Activated CD8-positive, alpha-beta memory T cell treated with anti-CD3 and anti-CD28 coated beads, Interleukin-2, amount 50 U/mL, for 1 hour (primary cell): ENCODE results near the gene ZFYVE28.

Source experiments
- DNase-seq: peaks from one replicate; pipeline ENCODE4 v3.0.0-alpha.2; 2020; ENCODE audit errors: extremely low read depth

The ZFYVE28 gene

DNA sequence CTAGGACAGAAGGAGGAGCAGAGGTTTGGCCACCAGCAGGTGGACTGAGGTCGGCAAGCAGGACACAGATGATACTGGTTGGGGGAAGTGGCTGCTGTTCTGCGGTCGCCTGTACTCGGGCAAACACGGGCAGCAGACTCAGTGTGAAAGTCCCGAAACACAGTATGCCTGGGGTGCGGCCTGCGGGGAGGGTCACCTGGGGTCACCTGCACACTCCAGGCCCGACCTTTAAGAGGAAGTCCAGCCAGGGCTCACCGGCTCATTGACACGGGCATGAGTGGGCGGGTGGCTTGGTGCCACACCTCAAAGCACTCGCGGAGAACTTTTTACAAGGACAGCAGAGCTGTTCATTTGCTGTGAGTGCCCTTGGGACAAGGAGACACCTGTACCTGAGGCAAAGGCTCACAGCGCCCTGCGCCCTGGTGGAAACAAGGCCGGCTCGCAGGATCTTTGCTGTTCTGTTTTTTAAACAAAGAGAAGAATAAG is 85.0 kb downstream of the ZFYVE28 start:
- DNase-seq, result no peak

DNA sequence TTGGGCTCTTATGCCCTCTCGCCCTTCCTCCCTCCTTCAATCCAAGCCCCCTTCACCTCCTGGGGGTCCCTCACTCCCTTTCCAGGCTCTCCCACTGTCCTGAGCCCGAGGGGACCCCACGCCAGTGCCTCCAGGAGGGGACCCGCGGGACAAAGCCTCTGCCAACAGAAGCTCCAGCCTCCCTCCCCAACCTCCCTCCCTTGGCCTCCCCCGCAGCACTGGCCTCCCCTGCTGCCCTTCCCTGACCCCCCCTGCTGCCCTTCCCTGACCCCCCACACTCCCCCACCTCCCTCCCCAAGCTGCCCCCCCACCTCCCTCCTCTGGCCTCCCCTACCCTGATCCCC is 85.5 kb downstream of the ZFYVE28 start:
- DNase-seq, result no peak

DNA sequence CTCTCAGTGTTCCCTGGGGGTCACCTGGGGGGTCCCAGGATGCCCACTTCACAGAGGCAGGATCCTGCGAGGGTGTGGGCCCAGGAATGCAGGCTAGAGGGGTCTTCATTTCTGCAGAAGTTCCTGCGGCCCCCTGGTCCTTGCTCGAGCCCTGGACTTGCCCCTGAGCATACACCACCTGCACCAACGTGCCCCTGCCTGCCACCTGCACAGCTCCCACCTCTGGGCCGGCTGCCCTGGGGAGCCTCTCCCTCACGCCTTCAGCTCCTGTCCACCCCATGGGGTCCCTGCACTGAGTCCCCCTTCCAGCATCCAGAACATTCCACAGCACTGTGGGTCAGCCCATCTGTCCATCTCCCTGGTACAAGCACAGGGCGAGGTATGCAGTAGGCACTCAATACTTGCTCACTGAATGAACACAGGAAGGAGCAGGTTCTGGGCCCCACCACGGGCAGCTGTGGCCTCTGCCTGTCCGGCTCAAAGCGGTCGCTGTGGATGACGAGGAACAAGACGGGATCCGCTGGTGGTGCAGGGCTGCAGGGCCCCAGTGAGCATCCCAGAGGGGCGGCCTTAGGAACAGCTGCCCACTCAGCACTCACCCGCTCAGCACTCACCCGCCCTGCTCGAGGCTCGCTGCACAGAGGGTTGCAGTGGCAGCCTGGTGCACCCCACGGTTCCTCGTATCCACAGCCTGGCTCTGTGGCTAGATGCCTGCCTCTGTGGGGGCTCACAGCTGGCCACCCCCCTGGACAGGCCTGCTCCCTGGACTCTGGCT is 86.1 kb downstream of the ZFYVE28 start:
- no peak for DNase-seq

DNA sequence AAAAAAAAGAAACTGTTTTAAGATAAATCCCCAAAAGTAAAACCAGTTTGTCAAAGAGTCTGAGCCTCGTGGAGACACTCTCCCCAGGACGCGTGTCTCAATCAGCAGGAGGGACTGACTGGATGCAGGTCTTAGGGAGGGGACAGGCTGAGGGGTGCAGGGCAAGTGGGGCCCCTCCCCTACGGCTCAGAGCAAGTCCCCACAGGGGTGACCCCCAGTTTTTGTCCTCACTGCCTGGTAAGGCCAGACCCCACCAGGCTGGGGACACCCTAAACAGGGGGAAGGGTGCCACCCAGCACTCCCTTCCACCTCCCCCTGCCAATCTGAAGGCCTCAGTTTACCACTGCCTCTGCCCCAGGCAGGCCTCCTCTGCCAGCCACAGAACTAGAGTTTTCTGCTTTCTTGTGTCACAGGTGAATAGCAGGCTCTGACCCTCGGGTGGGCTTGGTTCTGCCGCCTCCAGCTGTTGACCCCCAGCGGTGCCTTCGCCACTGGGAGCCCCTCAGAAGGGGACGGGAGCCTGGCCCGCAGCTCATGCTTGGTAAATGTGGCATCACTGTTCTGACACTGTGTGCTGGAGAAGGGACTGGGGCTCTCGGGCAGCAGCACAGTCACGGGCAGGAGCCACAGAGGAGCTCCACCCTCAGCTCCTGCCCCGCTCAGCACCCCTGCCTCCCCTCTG is 86.8 kb downstream of the ZFYVE28 start:
- no peak for DNase-seq

DNA sequence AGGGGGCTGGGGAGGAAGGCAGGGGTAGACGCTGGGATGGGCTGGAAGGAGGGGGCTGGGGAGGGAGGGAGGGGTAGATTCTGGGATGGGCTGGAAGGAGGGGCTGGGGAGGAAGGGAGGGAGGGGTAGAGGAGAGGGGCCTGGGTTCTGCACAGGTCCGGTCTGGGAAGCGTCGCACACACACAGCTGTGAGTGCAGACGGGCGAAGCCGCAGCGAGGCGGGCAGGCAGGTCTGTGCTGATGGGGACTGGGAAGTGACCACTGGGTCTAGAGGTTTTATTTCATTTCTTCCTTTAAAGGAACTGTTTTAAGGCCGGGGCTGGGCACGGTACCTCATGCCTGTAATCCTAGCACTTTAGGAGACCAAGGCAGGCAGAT is 87.4 kb downstream of the ZFYVE28 start:
- DNase-seq, result no peak

DNA sequence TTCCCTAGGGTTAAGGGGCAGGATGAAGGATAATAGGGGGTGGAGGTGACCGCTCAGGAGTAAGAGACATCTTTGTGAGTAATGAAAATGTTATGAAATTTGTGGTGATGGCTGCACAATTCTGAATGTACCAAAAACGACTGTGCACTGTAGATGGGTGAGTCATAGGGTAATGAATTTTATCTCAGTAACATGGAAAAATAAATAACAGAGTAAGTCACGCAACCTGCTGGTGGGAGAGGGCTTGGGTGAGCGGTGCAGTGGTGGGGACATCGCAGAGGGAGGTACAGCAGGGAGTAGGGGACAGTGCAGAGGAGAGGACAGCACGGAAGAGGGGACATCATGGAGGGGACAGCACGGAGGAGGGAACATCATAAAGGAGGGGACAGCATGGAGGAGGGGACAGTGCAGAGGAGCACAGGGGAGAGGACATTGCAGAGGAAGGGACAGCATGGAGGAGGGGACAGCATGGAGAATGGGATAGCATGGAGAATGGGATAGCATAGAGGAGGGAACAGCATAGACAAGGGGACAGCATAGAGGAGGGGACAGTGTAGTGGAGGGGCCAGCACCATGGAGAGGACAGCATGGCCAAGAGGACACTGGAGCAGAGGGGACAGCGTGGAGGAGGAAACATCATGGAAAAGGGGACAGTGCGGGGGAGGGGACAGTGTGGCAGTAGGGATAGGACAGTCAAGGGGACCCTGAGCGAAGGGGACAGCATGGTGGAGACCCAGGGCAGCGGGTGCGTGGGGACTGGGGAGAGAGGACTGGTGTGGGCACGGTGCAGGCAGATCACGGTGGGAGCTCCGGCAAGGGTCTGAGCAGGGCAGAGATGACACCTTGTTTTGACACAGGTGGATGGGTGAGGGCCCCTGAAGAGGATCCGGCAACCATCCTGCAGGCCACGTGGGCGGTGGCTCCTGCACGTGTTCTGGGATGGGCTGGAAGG is 88.1 kb downstream of the ZFYVE28 start:
- no peak for DNase-seq

DNA sequence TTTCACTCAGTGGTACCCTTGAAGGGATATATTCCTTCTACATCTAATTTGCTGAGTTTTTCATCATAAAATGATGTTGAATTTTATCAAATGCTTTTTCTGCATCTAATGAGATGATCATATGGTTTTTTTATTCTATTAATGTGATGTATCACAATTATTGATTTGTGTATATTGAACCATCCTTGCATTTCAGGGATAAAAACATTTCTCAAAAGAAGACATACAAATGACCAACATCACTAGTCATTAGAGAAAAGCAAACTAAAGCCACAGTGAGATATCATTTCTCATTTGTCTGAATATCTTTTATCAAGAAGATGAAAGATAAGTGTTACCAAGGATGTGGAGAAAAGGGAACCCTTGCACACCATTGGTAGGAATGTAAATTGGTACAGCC is 90.9 kb downstream of the ZFYVE28 start:
- no peak for DNase-seq

DNA sequence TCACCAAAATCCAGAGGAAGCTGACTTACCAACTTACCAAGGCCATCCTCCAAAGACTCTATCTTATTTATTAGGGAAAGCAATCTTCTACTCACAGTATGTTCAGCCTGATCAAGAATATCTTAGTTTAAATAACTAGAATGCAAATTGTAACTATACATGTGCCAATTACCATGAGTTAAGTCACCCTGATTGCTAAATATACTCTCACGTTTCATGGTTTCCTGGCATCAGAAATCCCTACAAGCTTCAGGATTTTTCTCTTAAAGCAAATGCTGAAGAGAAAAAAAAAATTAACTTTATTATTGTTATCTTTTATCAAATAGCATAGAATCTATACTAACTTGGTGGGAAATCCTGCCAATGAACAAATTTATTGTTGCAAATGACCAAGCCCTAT is 93.6 kb downstream of the ZFYVE28 start:
- no peak for DNase-seq

DNA sequence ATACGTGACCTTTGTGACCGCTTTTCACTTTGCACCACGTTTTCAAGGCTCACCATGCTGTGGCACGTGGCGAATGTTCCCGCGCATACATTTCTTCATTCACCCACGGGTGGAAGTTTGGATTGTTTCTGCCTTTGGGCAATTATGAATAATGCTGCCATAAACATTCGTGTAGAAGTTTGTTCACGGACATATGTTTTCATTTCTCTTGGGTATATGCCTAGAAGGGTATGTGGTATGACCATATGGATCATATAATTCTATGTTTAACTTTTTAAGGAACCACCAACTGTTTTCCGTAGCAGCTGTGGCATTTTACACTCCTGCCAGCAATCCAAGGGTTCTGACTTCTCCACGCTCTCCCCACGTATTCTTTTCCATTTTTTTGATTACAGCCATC is 95.6 kb downstream of the ZFYVE28 start:
- no peak for DNase-seq

DNA sequence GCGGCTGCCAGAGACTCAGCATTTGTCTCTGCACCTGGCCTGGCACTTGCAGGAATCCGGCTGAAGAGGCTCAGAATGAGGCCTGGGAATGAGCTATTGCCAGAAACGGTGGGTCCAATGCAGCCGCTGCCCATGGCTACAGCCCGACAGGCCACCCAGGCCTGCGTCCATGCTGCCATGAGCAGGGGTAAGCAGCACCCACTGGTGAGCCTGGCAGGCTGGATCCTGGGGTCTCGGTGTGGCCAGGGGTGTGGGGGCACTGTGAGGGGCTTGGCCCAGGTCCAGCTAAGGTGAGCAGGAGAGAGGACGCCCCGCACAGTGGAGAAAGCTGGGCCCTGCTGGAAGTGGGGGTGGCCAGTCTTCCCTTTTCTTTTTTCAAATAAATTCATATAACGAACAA is 96.2 kb downstream of the ZFYVE28 start:
- DNase-seq, result no peak

DNA sequence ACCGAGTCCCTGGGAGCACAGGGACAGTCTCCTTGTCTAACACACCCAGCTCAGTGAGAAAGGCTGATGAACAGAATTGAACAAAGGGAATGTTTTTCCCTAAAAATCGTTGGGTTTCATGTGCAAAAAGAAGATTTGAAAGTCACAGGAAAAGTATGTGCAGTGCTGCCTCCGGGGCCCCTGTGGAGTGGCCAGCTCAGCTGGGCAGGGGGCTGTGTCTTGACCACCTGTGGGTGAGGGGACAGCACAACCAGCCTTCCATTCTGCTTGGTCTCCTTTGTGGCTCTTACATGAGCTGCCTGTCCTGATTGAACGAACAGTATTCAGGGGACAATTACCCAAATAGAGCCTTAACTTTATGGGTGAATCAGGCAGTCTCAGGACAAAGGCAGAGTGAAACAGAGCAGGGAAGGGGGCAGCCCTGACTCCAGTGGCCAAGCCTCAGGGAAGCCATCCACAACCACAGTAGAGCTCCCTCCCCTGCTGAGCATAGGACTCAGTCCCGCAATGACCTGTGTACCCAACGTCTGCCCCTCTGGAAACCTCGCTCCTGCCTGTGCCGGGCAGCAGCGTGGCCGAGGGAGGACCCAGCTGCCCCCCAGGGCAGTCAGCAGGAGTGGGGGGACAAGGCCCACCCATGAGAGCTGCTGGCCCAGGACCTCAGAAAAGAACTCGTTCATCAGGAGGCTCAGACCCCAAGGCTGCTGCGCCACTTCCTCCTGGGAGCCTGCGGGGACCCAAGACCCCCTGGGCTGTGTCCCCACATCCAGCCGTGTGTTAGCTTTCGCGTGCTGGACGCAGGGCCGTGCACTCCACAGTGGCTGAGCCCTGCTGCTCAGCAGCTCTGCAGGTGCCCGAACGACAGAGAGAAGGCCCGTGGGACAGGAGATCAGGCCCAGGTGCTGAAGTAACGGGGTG is 96.9 kb downstream of the ZFYVE28 start:
- no peak for DNase-seq

DNA sequence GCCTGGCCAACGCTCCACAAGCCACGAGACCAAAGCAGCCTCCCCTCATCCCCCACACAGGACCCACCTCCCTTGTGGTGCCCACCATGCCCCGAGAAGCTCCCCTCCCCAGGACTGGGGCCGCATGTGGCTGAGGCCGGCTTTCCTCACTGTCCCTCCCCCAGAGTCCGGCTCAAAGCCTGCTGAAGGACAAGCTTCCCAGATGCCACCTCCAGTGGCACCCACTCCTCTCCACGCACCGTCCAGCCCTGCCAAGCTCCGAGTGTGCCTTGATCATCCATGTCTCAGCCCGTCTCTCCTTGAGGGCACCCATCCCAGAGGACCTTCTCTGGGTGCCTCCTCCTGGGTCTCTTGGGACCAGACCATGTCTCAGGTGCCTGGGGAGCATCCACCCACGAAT is 97.7 kb downstream of the ZFYVE28 start:
- no peak for DNase-seq

DNA sequence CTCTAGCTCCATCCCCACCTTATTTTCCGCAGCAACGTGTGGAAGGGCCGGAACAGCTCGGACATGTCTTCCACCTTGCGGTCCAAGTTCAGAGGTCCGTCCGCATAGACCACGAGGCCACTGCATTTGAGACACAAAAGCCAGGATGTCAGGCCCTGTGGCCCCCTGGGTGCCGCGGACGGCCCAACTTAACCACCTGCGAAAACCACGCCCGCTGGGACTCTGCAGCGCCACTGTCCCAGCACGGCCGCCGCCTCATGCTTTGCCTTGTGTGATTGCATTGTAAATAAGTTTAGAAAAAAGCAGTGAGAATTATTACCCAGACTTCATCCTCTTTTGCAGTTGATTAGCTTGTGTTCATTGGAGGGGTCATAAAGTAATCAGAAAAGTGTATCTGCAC is 98.3 kb downstream of the ZFYVE28 start:
- no peak for DNase-seq

DNA sequence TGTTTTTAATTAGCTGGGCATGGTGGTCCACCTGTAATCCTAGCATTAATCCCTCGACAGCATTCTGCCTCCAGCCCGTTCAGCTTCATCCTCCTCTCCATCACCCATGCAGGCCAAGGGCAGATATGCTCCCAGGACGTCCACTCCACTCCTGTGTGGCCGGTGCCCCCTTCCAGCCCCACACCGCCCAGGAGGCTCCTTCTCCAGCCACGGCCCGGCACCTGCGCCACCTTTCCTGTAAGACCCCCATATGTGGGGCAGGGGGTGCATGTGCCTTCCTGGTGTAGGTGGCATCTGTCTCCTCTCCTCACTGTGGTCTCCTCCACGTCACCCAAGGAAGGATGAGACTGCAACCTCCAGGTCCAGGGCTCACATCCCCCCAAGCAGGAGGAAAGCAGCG is 99.6 kb downstream of the ZFYVE28 start:
- no peak for DNase-seq

DNA sequence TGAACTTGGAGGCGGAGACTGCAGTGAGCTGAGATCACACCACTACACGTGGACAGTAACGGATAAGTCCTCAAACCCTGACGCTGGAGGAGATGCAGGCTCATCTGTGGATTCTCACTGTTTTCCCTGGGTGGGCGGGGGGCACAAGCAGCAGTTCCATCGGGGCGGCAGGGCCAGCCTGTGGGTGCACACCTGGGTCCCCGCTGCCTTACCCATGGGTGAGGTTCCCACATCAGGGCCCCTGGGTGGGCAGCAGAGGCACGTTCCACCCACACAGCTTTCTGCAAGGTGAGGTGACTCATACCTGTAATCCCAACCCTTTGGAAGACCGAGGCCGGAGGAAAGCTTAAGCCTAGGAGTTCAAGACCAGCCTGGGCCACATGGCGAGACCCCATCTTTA is 100.0 kb downstream of the ZFYVE28 start:
- no peak for DNase-seq

DNA sequence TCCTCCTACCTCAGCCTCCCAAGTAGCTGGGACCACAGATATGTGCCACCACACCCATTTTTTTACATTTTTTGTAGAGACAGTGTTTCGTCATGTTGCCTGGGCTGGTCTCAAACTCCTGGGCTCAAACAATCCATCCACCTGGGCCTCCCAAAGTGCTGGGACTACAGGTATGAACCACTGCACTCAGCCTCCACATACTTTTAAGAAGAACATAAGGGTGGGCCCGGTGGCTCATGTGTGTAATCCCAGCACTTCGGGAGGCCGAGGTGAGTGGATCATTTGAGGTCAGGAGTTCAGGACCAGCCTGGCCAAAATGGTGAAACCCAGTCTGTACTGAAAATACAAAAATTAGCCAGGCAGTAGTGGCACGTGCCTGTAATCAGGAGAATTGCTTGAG is 105.1 kb downstream of the ZFYVE28 start:
- DNase-seq, result no peak

DNA sequence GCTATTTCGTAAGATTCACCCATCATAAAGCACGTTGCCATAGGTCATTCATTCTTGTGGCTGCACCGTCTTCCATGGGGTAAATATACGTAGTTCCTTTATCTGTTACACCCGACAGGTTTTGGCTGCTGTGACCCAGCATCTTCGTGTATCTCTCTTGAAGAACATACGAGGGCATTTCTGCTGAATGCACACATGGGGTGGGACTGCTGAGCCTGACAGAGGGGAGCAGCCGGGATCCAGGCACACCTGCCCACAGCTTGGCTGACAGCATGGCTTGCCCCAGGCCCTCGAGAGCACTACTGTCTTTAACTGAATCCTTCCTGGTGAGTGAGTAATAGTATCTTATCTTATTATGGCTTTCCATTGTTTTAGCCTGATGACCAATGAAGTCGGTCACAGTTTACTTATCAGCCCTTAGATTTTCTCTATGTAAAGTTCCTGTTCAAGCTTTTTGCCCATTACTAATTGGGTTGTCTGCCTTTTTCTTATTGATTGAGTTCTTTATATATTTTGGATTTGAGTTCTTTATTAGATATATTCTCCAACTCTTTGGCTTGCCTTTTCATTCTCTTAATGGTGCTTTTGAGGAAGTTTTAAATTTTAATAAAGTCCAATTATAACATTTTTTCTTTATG is 111.6 kb downstream of the ZFYVE28 start:
- no peak for DNase-seq

DNA sequence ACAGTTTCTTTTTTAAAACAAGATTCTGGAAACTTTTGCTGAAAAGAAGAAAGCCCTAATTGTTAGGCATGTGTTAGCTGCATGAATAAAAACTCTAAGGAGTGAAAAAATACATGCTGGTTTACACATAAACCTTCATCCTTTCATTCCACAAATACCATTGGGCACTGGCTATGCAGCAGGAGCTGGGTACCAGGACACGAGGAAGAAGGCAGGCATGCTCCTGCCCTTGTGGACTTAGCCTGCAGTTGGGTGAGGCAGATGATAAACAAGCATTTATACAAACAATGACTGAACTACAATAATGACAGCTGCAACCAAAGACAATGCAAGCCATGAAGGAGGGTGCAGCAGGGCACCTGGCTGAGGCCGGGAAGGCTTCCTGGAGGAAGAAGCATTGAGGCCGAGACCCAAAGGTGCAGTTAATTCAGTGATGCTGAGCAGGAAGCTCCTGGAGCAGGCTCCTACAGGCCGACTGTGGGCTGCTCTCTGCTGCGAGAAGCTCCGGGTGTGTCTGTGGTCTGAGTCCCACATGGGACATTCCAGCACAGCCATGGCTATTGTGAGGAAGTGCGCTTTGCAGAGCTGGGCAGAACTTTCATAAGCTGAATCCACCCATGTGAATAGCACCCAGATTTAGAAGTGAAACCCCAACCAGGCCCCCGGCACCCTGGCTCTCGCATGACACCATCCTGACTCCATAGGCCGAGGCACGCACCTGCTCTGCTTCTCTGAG is 112.5 kb downstream of the ZFYVE28 start:
- no peak for DNase-seq

DNA sequence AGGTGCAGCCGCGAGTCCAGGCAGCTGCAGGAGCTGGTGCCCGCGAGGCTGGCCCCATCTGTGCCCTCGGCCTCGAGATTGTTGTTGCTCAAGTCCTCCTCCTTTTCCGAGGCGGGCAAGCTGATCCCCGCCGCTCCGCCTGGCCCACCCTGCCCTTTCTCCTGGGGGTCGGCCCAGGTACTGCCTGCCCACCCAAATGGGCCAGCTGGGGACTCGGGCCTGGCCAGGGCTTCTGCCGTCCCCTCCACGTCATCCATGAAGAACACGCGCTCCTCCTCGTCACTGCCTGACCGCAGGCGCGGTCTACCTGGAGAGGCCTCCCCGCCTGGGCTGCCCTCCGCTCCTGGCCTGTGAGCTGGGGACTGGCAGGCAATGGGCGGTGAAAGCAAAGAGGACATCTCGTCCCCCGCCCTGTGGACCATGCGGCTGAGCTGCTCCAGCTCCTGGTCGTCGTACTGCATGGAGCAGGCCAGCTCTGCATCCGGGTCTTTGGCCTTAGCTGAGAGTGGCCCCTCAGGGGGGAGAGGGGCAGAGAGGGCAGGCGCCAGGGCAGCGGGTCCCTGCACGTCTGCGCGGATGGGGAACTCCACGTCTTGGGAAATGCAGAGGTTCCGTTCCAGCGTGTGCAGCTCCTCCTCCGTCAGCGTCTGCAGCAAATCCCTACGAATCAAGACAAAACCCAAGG is 113.4 kb downstream of the ZFYVE28 start:
- DNase-seq, result no peak
